ENCODE measurements around the gene CYP3A4. TPM values are rescaled to one million over a fixed set of nuclear protein-coding genes. Genes with fewer than 3 reads are reported as not detected.
"Not testable (repeated sequence)": the region's sequence is repeated elsewhere in the genome, so short reads cannot be mapped to it uniquely, and the experiment has no call there.

CYP3A4 gene
- total RNA-seq, 1 donor from 2014 or later: not detected

DNA sequence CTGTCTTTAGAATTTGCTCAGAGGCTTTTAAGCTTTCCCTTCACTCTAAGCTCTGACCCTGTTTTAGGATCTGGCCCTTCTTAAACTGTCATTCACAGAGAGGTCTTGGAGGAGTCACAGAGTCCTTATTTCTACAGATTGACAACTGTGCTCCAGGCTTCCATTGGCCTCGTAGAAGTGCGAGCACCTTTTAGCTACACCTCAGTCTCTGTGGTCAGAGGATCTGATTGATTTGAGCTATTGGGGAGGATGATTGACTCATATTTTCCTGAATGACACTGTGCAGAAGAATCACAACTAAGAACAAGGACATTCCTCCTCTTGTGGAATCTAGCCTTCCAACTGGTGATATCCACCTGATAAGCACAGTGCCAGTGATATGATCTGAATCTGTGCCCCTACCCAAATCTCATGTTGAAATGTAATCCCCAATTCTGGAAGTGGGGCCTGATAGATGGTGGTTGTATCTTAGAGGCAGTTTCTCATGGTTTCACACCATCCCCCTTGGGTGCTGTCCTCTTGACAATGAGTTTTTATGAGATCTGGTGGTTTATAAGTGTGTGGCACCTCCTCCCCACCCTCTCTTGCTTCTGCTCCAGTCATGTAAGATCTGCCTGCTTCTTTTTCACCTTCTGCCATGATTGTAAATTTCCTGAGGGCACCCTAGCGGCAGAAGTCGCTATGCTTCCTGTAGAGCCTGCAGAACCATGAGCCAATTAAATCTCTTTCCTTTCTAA is 52.2 kb downstream of the CYP3A4 start:
- intact Hi-C loops (cut with DNase I): no loop called here
- DNase-seq (ENCODE audit: low spot score): no peak

- intact Hi-C loops (cut with DNase I): no loop called here
- no peak for DNase-seq (ENCODE audit: low spot score)
Observed at GRCh38 chr7:99730992-99731391, 53.0 kb downstream of the CYP3A4 start.

DNA sequence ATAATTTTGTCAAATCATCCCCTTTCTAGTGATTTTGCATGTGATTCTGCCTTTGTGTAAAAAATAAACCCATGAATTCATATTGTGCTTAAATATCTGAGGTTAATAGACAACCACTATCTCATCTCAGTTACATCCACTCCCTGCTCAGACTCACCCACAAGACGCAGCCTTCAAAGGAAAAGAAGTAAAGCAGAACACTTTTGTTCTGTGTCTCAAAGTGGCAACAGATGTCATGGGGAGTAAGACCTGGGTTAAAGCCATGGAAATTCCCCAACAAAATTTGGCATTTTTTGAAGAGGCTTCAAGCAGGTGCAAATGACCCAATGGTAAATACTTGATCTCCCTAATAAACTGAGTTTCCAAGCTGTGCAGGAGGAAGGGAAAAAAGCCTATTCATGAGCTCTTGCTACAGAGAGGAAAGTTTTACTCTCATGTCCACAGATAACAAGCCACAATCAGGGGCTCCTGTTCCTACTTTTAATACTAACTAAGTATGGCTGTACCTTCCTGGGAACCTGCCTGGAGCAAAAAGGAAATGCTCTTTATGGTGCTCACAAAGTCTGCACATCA is 53.7 kb downstream of the CYP3A4 start:
- no peak for DNase-seq (ENCODE audit: low spot score)
- intact Hi-C loops (cut with DNase I): no loop called here

- intact Hi-C loops (cut with DNase I): no loop called here
- no peak for DNase-seq (ENCODE audit: low spot score)
Observed at GRCh38 chr7:99729486-99730237, 54.3 kb downstream of the CYP3A4 start.

DNA sequence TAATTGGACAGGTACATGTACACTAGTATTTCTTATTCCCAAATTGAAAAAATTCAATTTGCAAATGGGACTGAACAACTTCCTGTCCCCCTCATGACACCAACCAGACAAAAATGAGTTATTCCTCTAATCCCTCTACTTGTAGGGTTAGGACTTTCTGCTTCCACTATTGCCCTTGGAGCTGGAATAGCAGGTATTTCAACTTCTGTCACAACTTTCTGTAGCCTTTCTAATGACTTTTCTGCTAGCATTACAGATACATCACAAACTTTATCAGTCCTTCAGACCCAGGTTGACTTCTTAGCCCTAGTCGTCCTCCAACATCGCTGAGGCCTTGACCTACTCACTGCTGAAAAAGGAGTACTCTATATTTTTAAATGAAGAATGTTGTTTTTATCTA is 55.4 kb downstream of the CYP3A4 start:
- no peak for DNase-seq (ENCODE audit: low spot score)
- intact Hi-C loops (cut with DNase I): no loop called here

DNA sequence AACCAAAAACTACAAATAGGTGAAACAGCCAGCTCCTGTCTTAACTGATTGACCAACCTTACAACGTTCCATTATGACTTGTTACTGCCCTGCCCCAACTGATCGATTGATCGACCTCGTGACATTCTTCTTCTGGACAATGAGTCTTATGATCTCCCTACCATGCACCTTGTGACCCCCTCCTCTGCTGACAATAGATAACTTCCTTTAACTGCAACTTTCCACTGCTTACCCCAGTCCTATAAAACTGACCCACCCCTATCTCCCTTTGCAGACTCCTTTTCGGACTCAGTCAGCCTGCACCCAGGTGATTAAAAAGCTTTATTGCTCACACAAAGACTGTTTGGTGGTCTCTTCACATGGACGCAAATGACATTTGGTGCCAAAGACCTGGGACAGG is 60.8 kb downstream of the CYP3A4 start:
- not testable (repeated sequence) for DNase-seq (ENCODE audit: low spot score)

GRCh38 chr7:99720800-99721595 is 63.0 kb downstream of the CYP3A4 start:
- no peak for DNase-seq (ENCODE audit: low spot score)
- intact Hi-C loops (cut with DNase I): no loop called here

More for the DNA sequence above, 60.8 kb downstream of the CYP3A4 start:
- intact Hi-C loops (cut with DNase I): not testable (repeated sequence)

DNA sequence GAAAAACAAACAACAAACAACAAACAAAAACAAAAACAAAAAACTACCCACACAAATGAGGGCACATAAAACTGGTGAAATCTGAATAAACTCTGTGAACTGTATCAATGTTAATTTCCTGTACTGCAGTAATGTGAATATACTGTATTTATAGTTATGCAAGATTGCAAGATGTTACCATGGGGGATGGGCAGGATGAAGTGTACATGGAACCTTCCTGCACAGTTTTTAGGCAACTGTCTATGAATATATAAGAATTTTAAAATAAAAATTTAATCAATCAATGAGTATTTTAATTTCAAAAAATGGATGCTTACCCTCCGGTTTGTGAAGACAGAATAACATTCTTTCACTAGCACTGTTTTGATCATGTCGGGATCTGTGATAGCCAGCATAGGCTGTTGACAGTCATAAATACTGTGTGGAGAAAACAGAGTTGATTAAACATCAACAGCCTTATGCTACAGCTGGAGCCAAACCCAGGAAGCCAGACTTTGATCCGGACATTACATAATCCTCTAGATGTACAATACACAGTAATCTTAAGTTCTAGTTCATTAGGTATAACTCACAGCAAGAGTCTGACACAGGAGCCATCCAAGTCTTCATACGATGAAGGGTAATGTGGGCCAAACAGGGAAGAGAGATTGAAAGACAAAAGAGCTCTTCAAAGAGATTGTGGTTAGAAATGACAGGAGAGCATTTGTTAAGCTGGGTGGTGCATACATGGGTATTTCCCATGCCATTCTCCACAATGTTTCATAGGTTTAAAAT is 63.8 kb downstream of the CYP3A4 start:
- intact Hi-C loops (cut with DNase I): no loop called here
- DNase-seq (ENCODE audit: low spot score): no peak

DNA sequence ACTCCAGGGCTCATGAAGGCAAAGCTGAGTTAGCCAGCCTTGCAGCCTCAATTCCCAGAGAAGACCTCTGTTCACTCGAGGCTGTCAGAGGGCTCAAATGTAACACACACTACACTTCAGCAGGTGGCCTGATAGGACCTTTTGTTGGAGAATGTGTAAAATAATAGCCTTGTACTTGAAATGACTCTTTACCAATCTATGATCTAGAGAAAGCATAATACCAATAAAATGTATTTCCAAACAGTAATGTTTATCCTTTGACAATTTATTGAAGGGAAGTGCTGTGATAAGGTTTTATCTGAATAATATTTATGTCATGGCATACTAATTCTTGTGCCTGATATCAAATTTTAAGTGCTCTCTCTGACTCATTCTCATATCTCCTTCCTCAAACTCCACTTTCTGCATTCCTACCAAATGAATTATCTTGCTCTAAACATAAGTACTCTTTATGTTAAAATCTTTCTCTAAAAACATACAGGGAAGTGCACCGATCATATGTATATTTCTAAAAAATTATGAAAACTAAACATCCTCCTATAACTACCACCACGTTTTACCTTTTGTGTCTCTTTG is 69.9 kb downstream of the CYP3A4 start:
- intact Hi-C loops (cut with DNase I): no loop called here
- no peak for DNase-seq (ENCODE audit: low spot score)

GRCh38 chr7:99709838-99710578 is 74.0 kb downstream of the CYP3A4 start:
- intact Hi-C loops (cut with DNase I): no loop called here
- no peak for DNase-seq (ENCODE audit: low spot score)

DNA sequence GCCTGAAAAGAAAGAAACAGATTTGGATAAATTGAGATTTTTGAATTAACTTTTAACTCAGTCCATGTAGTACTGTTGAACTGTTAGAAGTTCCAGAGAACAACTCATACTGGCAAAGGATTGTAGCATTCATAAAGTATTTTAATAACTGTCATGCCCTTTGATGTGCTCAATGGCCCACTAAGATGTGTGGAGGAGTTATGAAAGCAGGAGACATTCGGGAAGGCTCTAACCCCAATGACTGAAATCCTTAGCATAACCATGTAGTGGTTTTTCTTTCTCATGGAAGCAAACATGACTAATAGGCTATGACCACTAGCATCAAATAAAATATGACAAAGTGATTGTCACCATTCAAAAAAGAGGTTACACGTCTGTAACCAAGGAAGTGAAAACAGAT is 74.7 kb downstream of the CYP3A4 start:
- intact Hi-C loops (cut with DNase I): no loop called here
- no peak for DNase-seq (ENCODE audit: low spot score)

DNA sequence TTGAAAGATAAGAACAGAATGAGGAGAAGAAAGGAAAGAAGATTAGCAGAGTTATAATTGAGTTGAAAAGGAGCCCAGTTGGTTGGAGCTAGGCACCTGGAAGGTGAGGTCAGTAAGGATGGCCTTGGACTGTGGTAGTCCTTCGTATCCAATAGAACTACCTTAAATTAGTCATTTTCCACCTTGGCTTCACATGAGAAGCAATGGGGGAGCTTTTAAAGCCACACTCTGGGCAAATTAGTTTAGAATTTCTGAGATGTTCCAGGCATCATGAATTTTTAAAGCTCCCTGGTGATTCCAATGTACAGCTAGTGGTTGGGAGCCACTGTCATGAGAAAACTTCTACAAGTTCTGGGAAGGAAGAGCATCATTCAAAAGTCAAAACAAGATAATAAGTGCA is 76.9 kb downstream of the CYP3A4 start:
- intact Hi-C loops (cut with DNase I): no loop called here
- no peak for DNase-seq (ENCODE audit: low spot score)

Other genes starting within 250 kb of the CYP3A4 start
- 4.9 TPM for gene FAM200A, start 232.1 kb downstream of the CYP3A4 start, total RNA-seq
- gene ZNF655, start 225.5 kb downstream of the CYP3A4 start, total RNA-seq: 42.1 TPM
- gene TMEM225B, start 185.9 kb downstream of the CYP3A4 start, total RNA-seq: not detected
- gene ZSCAN25, start 167.2 kb downstream of the CYP3A4 start, total RNA-seq: 10.4 TPM
- gene CYP3A5, start 104.2 kb downstream of the CYP3A4 start, total RNA-seq: 0.13 TPM
- gene CYP3A7, start 49.0 kb downstream of the CYP3A4 start, total RNA-seq: not detected
- gene CYP3A43, start 43.8 kb upstream of the CYP3A4 start, total RNA-seq: not detected
- gene OR2AE1, start 92.8 kb upstream of the CYP3A4 start, total RNA-seq: not detected
- gene TRIM4, start 135.3 kb upstream of the CYP3A4 start, total RNA-seq: 7.8 TPM
- gene GJC3, start 145.4 kb upstream of the CYP3A4 start, total RNA-seq: not detected
- 114 TPM for gene AZGP1, start 191.8 kb upstream of the CYP3A4 start, total RNA-seq
- gene ZKSCAN1, start 231.4 kb upstream of the CYP3A4 start, total RNA-seq: 52.3 TPM